GM21526 (cell line): Measurements from ENCODE around the gene UBE2V1.
"Not testable (repeated sequence)": the region's sequence is repeated elsewhere in the genome, so short reads cannot be mapped to it uniquely, and the experiment has no call there.

Experiments used
- ATAC-seq: cut with Tn5 transposase; IDR thresholded peaks from one replicate; pipeline ENCODE4 v1.9.1; 2021; ENCODE audit warnings: moderate library complexity; ENCODE audit not compliant: unreplicated experiment, low FRiP score

UBE2V1 gene

GRCh38 chr20:50116368-50116999 lies 3.5 kb upstream of the UBE2V1 start:
- ATAC-seq = no peak

GRCh38 chr20:50115591-50116367 lies 2.8 kb upstream of the UBE2V1 start:
- peak; percentile 63 for ATAC-seq

- ATAC-seq = no peak
Observed at GRCh38 chr20:50115041-50115512, 2.1 kb upstream of the UBE2V1 start.

GRCh38 chr20:50113420-50114224 lies 672 bp upstream of the UBE2V1 start:
- ATAC-seq = no peak

- ATAC-seq = no peak
Observed at GRCh38 chr20:50111829-50112495, 988 bp downstream of the UBE2V1 start.

- ATAC-seq = no peak
Observed at GRCh38 chr20:50111120-50111828, 1.7 kb downstream of the UBE2V1 start.

GRCh38 chr20:50110141-50111047 lies 2.6 kb downstream of the UBE2V1 start:
- no peak for ATAC-seq

GRCh38 chr20:50108556-50109235 lies 4.3 kb downstream of the UBE2V1 start:
- no peak for ATAC-seq

- ATAC-seq = no peak
Observed at GRCh38 chr20:50107796-50108331, 5.1 kb downstream of the UBE2V1 start.

- no peak for ATAC-seq
Observed at GRCh38 chr20:50107086-50107660, 5.8 kb downstream of the UBE2V1 start.

- not testable (repeated sequence) for ATAC-seq
Observed at GRCh38 chr20:50106669-50107068, 6.3 kb downstream of the UBE2V1 start.

GRCh38 chr20:50103464-50104107 lies 9.4 kb downstream of the UBE2V1 start:
- ATAC-seq = not testable (repeated sequence)

GRCh38 chr20:50102551-50102950 lies 10.4 kb downstream of the UBE2V1 start:
- not testable (repeated sequence) for ATAC-seq

GRCh38 chr20:50101887-50102286 lies 11.1 kb downstream of the UBE2V1 start:
- ATAC-seq = no peak

- ATAC-seq = no peak
Observed at GRCh38 chr20:50101281-50101680, 11.7 kb downstream of the UBE2V1 start.

GRCh38 chr20:50100552-50100951 lies 12.4 kb downstream of the UBE2V1 start:
- ATAC-seq = no peak

GRCh38 chr20:50099565-50099991 lies 13.4 kb downstream of the UBE2V1 start:
- ATAC-seq = no peak
